Parathyroid adenoma (tissue), 2 donors: Measurements from ENCODE around the gene SPATA24.
"Not testable (repeated sequence)": the region's sequence is repeated elsewhere in the genome, so short reads cannot be mapped to it uniquely, and the experiment has no call there.

Experiments used
- H2AFZ ChIP-seq: fragments of 300-600 bp; sonication (generic); one replicate; pipeline ENCODE4 v1.7.0; 2017; ENCODE audit warnings: antibody characterized with exemption, mild to moderate bottlenecking
- H3K27ac ChIP-seq: fragments of 300-600 bp; sonication (generic); one replicate; pipeline ENCODE4 v1.7.0; 2017
- H3K27me3 ChIP-seq: fragments of 300-600 bp; sonication (generic); one replicate; pipeline ENCODE4 v1.7.0; 2017; ENCODE audit warnings: low read length; ENCODE audit not compliant: control insufficient read depth, insufficient read depth
- H3K36me3 ChIP-seq: fragments of 300-600 bp; sonication (generic); one replicate; pipeline ENCODE4 v1.7.0; 2017; ENCODE audit warnings: low read length; ENCODE audit not compliant: control insufficient read depth, insufficient read depth
- H3K4me1 ChIP-seq: fragments of 300-600 bp; sonication (generic); one replicate; pipeline ENCODE4 v1.7.0; 2017; ENCODE audit warnings: control low read depth
- H3K4me2 ChIP-seq: fragments of 300-600 bp; sonication (generic); one replicate; pipeline ENCODE4 v1.7.0; 2017; ENCODE audit warnings: low read length
- H3K4me3 ChIP-seq: fragments of 300-600 bp; sonication (generic); one replicate; pipeline ENCODE4 v1.7.0; 2017; ENCODE audit warnings: low read depth, low read length
- H3K79me2 ChIP-seq: fragments of 300-600 bp; sonication (generic); one replicate; pipeline ENCODE4 v1.7.0; 2017; ENCODE audit warnings: control low read depth
- H3K9ac ChIP-seq: fragments of 300-600 bp; sonication (generic); one replicate; pipeline ENCODE4 v1.7.0; 2017; ENCODE audit warnings: mild to moderate bottlenecking
- H3K9me3 ChIP-seq: fragments of 300-600 bp; sonication (generic); one replicate; pipeline ENCODE4 v1.7.0; 2017; ENCODE audit warnings: low read length; ENCODE audit not compliant: control insufficient read depth
- CTCF ChIP-seq: fragments of 300-600 bp; sonication (generic); IDR thresholded peaks from one replicate; pipeline ENCODE4 v1.7.0; 2017; ENCODE audit warnings: antibody characterized with exemption, mild to moderate bottlenecking
- donor health status: primary hyperparathyroidism.

SPATA24 gene

DNA sequence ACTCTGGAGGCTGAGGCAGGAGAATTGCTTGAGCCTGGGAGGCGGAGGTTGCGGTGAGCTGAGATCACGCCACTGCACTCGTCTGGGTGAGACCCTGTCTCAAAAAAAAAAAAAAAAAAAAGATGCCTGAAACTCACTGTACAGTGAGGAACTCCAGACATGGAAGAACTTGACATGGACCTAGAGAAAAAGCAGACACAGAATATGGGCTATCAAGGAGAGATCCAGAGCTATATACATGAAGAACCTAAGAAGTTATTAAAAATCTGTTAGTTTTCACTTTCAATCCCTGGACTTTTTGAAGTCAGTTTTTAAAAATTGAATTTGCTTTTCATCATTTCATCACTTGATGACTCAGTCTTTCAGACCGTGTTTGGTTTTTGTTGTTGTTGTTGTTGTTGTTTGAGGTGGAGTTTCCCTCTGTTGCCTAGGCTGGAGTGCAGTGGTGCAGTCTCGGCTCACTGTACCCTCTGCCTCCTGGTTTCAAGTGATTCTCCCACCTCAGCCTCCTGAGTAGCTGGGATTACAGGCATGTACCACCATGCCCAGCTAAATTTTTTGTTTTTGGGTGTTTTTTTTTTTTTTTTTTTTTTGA, 42.0 kb downstream of the SPATA24 start:
- no peak overlapping the region for H3K4me2 ChIP-seq
- H3K79me2 ChIP-seq = peaks cover 41% of the 10 kb centered on the region
- no peak for TF ChIP-seq CTCF
- no peak overlapping the region for H2AFZ ChIP-seq
- H3K4me1 ChIP-seq = no peaks in the 10 kb centered on the region
- no peak overlapping the region for H3K9ac ChIP-seq
- H3K27ac ChIP-seq = no peak overlapping the region
- H3K4me3 ChIP-seq = no peak overlapping the region
- no peaks in the 10 kb centered on the region for H3K27me3 ChIP-seq
- H3K9me3 ChIP-seq = no peaks in the 10 kb centered on the region
- H3K36me3 ChIP-seq = no peaks in the 10 kb centered on the region

DNA sequence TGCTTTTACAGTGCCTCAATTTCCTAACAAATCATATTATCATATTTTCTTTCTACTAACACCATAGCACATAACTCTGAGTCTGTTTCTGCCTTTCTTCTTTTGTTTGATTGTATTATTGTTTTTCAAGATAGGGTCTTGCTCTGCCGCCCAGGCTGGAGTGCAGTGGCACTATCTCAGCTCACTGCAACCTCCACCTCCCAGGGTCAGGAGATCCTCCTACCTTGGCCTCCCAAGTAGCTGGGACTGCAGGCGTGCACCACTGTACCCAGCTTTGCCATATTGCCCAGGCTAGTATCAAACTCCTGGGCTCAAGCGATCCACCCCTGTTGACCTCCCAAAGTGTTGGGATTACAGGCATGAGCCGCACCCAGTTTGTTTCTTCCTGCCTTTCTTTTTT, 43.5 kb downstream of the SPATA24 start:
- H3K4me1 ChIP-seq = no peaks in the 10 kb centered on the region

DNA sequence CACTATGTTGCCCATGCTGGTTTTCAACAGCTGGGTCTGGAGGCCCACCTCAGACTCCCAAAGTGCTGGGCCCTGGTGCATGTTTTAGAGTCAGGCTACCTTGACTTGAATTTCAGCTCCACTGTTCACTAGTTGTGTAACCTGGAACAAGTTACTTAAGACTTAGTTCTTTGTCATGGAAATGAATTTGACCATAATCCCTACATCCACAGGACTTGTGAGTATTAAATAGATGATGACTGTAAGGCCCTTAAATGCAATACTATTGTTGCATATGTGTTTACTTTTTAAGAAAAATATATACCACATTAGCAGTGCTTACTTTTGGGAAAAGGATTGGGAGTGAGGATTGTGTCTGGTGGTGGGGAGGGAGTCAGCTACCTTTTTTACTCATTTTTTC, 45.8 kb downstream of the SPATA24 start:
- Histone ChIP-seq H3K9me3 (no peaks in the 10 kb centered on the region), H3K4me3 (no peak overlapping the region), H3K27me3 (no peaks in the 10 kb centered on the region), H2AFZ (no peak overlapping the region), H3K36me3 (no peaks in the 10 kb centered on the region), H3K4me2 (no peak overlapping the region), H3K27ac (no peak overlapping the region), H3K79me2 (peaks cover 73% of the 10 kb centered on the region), H3K9ac (no peak overlapping the region), H3K4me1 (no peaks in the 10 kb centered on the region)
- TF ChIP-seq CTCF = no peak

More for the DNA sequence above, 43.5 kb downstream of the SPATA24 start:
- Histone ChIP-seq H3K9me3 (no peaks in the 10 kb centered on the region), H3K27me3 (no peaks in the 10 kb centered on the region), H3K9ac (no peak overlapping the region), H3K27ac (no peak overlapping the region), H2AFZ (no peak overlapping the region), H3K36me3 (no peaks in the 10 kb centered on the region), H3K4me2 (no peak overlapping the region), H3K4me3 (no peak overlapping the region), H3K79me2 (peaks cover 55% of the 10 kb centered on the region)
- no peak for TF ChIP-seq CTCF

DNA sequence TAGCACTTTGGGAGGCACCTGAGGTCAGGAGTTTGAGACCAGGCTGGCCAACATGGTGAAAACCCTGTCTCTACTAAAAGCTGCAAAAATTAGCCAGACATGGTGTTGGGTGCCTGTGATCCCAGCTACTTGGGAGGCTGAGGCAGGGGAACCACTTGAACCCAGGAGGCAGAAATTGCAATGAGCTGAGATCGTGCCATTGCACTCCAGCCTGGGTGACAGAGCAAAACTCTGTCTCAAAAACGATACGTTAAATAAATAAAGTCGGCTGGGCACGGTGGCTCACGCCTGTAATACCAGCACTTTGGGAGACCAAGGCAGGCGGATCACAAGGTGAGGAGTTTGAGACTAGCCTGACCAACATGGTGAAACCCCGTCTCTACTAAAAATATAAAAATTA, 48.0 kb downstream of the SPATA24 start:
- not testable (repeated sequence) for H3K36me3 ChIP-seq, H3K4me2 ChIP-seq

GRCh38 chr5:139354186-139354585, 49.7 kb downstream of the SPATA24 start:
- Histone ChIP-seq H3K27me3 (no peaks in the 10 kb centered on the region), H3K9ac (no peak overlapping the region), H3K4me3 (no peak overlapping the region), H3K4me1 (no peaks in the 10 kb centered on the region), H3K36me3 (no peaks in the 10 kb centered on the region), H3K27ac (no peak overlapping the region), H3K79me2 (peaks cover 80% of the 10 kb centered on the region), H2AFZ (no peak overlapping the region), H3K4me2 (no peak overlapping the region), H3K9me3 (no peaks in the 10 kb centered on the region)
- TF ChIP-seq CTCF = no peak

More for the DNA sequence above, 48.0 kb downstream of the SPATA24 start:
- not testable (repeated sequence) for H3K4me3 ChIP-seq, H3K27me3 ChIP-seq, H3K4me1 ChIP-seq, H3K9ac ChIP-seq, H2AFZ ChIP-seq, H3K27ac ChIP-seq, H3K9me3 ChIP-seq
- H3K79me2 ChIP-seq = peaks cover 86% of the 10 kb centered on the region

- H3K9me3 ChIP-seq, H3K9ac ChIP-seq, H3K36me3 ChIP-seq, H3K4me1 ChIP-seq, H3K4me2 ChIP-seq, H3K27ac ChIP-seq, H3K4me3 ChIP-seq, H2AFZ ChIP-seq, H3K27me3 ChIP-seq: not testable (repeated sequence)
- peaks cover 70% of the 10 kb centered on the region for H3K79me2 ChIP-seq
Measured at GRCh38 chr5:139347863-139348262, 56.0 kb downstream of the SPATA24 start.
